ENCODE measurements around the gene SPOPL. TPM values are rescaled to one million over a fixed set of nuclear protein-coding genes. Genes with fewer than 3 reads are reported as not detected.

SPOPL gene
- total RNA-seq, 1 experiment from 2014 or later, result 13.6 TPM

GRCh38 chr2:138610201-138610953 lies 108.8 kb downstream of the SPOPL start:
- H3K9ac ChIP-seq (ENCODE audit: extremely low read depth, insufficient read length, low read length), result no peak overlapping the region

More at GRCh38 chr2:138610201-138610953, 108.8 kb downstream of the SPOPL start:
- Histone ChIP-seq H4K5ac (ENCODE audit: insufficient read length, low read depth, low read length) (no peak overlapping the region), H4K20me1 (ENCODE audit: control insufficient read depth, insufficient read depth, insufficient read length) (no peaks in the 10 kb centered on the region), H3K14ac (ENCODE audit: insufficient read depth, low read length) (no peak overlapping the region), H4K8ac (replicated peaks; ENCODE audit: insufficient read length, low read depth, low read length) (no peak overlapping the region), H3K4ac (ENCODE audit: low read depth, low read length) (no peak overlapping the region), H3K23me2 (ENCODE audit: insufficient read length, low read depth, low read length, poor library complexity, severe bottlenecking) (no peaks in the 10 kb centered on the region), H2BK5ac (ENCODE audit: insufficient read length, low read length) (no peak overlapping the region), H3K4me2 (ENCODE audit: insufficient read depth, insufficient read length, low read length) (no peak overlapping the region), H2BK120ac (ENCODE audit: low read depth, low read length, poor library complexity, severe bottlenecking) (no peak overlapping the region), H3K79me2 (ENCODE audit: insufficient read depth, low read length) (no peaks in the 10 kb centered on the region), H4K91ac (ENCODE audit: insufficient read length, low read depth, low read length) (no peak overlapping the region), H2BK12ac (ENCODE audit: insufficient read length, low read depth, low read length) (no peak overlapping the region), H2BK15ac (ENCODE audit: low read depth, low read length) (no peak overlapping the region), H3K9me3 (ENCODE audit: control insufficient read depth, low read depth, low read length) (no peaks in the 10 kb centered on the region), H3K23ac (ENCODE audit: insufficient read length, low read depth, low read length) (no peak overlapping the region), H2BK20ac (ENCODE audit: low read depth, low read length, poor library complexity, severe bottlenecking) (no peak overlapping the region), H3K27ac (ENCODE audit: insufficient read length, low read depth, low read length) (no peak overlapping the region), H3K79me1 (ENCODE audit: insufficient read depth, low read depth, low read length, poor library complexity, severe bottlenecking) (no peaks in the 10 kb centered on the region), H3K56ac (ENCODE audit: insufficient read length, low read depth, low read length) (no peak overlapping the region), H3K4me1 (ENCODE audit: insufficient read depth, low read length) (no peaks in the 10 kb centered on the region), H3T11ph (ENCODE audit: low read length) (no peak overlapping the region), H3K27me3 (ENCODE audit: insufficient read depth, low read length) (no peaks in the 10 kb centered on the region), H3K18ac (ENCODE audit: insufficient read length, low read depth, low read length) (no peak overlapping the region), H2AK5ac (ENCODE audit: insufficient read length, low read length) (no peak overlapping the region), H2AFZ (ENCODE audit: low read length) (no peak overlapping the region)
- Mint-ChIP-seq H3K4me1 (no peaks in the 10 kb centered on the region), H3K4me3 (no peak overlapping the region), H3K27me3 (ENCODE audit: low read depth) (no peaks in the 10 kb centered on the region; the same call in 1 of the 2 replicates), H3K27ac (no peak overlapping the region), H3K9me3 (no peaks in the 10 kb centered on the region), H3K36me3 (ENCODE audit: insufficient read depth in 1 of 3, low read depth in 3 of 3) (no peaks in the 10 kb centered on the region)
- no peak for DNase-seq
- TF ChIP-seq, protein P1, sequence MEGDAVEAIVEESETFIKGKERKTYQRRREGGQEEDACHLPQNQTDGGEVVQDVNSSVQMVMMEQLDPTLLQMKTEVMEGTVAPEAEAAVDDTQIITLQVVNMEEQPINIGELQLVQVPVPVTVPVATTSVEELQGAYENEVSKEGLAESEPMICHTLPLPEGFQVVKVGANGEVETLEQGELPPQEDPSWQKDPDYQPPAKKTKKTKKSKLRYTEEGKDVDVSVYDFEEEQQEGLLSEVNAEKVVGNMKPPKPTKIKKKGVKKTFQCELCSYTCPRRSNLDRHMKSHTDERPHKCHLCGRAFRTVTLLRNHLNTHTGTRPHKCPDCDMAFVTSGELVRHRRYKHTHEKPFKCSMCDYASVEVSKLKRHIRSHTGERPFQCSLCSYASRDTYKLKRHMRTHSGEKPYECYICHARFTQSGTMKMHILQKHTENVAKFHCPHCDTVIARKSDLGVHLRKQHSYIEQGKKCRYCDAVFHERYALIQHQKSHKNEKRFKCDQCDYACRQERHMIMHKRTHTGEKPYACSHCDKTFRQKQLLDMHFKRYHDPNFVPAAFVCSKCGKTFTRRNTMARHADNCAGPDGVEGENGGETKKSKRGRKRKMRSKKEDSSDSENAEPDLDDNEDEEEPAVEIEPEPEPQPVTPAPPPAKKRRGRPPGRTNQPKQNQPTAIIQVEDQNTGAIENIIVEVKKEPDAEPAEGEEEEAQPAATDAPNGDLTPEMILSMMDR (conservative IDR thresholded peaks at IDR 0.05), result no peak
- WGBS (ENCODE audit: extremely low coverage, insufficient read length, low lambda C conversion rate), result no CpG with 5 or more reads among the region's 4 CpGs
